ENCODE results near the gene DNAJB9.

DNA sequence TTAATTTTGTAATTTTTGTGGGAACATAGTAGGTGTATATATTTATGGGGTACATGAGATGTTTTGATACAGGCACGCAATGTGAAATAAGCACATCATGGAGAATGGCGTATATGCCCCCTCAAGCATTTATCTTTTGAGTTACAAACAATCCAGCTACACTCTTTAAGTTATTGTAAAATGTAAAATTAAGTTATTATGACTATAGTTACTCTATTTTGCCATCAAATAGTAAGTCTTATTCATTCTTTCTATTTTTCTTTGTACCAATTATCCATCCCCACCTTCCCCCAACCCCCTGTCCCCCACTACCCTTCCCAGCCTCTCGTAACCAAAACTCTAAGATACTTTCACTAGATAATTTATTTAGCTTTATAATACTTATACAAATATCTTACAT is 36.0 kb upstream of the DNAJB9 start:
- no peak for TF ChIP-seq CTCF (IDR thresholded peaks at IDR 0.05)
- no peak for TF ChIP-seq EP300 (IDR thresholded peaks at IDR 0.05)
- no peak for TF ChIP-seq POLR2A (IDR thresholded peaks at IDR 0.05; ENCODE audit: low read depth)
